ENCODE results near the gene SHISA6. TPM values are rescaled to one million over a fixed set of nuclear protein-coding genes. Genes with fewer than 3 reads are reported as not detected.

The SHISA6 gene
- total and polyA plus RNA-seq, 2 donors (not counting 1 experiment from before 2014, with no cell fraction given) = not detected

- no peaks in the 10 kb centered on the region for H3K79me2 ChIP-seq (ENCODE audit: control insufficient read depth, insufficient read depth, low read length)
- H4K20me1 ChIP-seq (ENCODE audit: control insufficient read depth, extremely low read depth, insufficient read depth, low read length) = no peaks in the 10 kb centered on the region
- no peak overlapping the region for H3K9ac ChIP-seq (ENCODE audit: insufficient read depth, low read length)
- H3K27ac ChIP-seq (ENCODE audit: insufficient read depth, low read length) = no peak overlapping the region
- H3K4me2 ChIP-seq (ENCODE audit: extremely low read depth, insufficient read depth, low read length) = no peak overlapping the region
- no peak overlapping the region for H3K4me3 ChIP-seq (replicated peaks in 1 of 4; ENCODE audit: control extremely low read depth in 1 of 4, insufficient read depth in 1 of 4, low read depth in 3 of 4, low read length in 4 of 4)
- TF ChIP-seq EZH2 (IDR thresholded peaks at IDR 0.05; ENCODE audit: low read length, missing control alignments) (no peak), CTCF (conservative IDR thresholded peaks at IDR 0.05 in 1 of 2, IDR thresholded peaks at IDR 0.05 in 1 of 2; ENCODE audit: low read depth in 1 of 2, low read length in 2 of 2) (no peak)
- no peaks in the 10 kb centered on the region for H3K27me3 ChIP-seq (ENCODE audit: control insufficient read depth, insufficient read depth, low read length)
- H2AFZ ChIP-seq (ENCODE audit: low read length) = no peak overlapping the region
- H3K36me3 ChIP-seq (ENCODE audit: control insufficient read depth, insufficient read depth, low read length) = no peaks in the 10 kb centered on the region
- H3K9me3 ChIP-seq (ENCODE audit: control insufficient read depth, insufficient read depth, low read depth, low read length) = no peaks in the 10 kb centered on the region
- H3K4me1 ChIP-seq (ENCODE audit: control insufficient read depth, extremely low read depth, insufficient read depth, low read length) = no peaks in the 10 kb centered on the region
- DNase-seq (ENCODE audit: low read depth in 2 of 2) = no peak
Measured at GRCh38 chr17:11561281-11561680, 320.3 kb downstream of the SHISA6 start.

GRCh38 chr17:11561702-11562101, 320.7 kb downstream of the SHISA6 start:
- Histone ChIP-seq H3K79me2 (ENCODE audit: control insufficient read depth, insufficient read depth, low read length) (no peaks in the 10 kb centered on the region), H3K4me2 (ENCODE audit: extremely low read depth, insufficient read depth, low read length) (no peak overlapping the region), H3K4me3 (replicated peaks in 1 of 4; ENCODE audit: control extremely low read depth in 1 of 4, insufficient read depth in 1 of 4, low read depth in 3 of 4, low read length in 4 of 4) (no peak overlapping the region), H3K9me3 (ENCODE audit: control insufficient read depth, insufficient read depth, low read depth, low read length) (no peaks in the 10 kb centered on the region), H2AFZ (ENCODE audit: low read length) (no peak overlapping the region), H3K36me3 (ENCODE audit: control insufficient read depth, insufficient read depth, low read length) (no peaks in the 10 kb centered on the region), H3K9ac (ENCODE audit: insufficient read depth, low read length) (no peak overlapping the region), H3K27me3 (ENCODE audit: control insufficient read depth, insufficient read depth, low read length) (no peaks in the 10 kb centered on the region), H3K4me1 (ENCODE audit: control insufficient read depth, extremely low read depth, insufficient read depth, low read length) (no peaks in the 10 kb centered on the region), H4K20me1 (ENCODE audit: control insufficient read depth, extremely low read depth, insufficient read depth, low read length) (no peaks in the 10 kb centered on the region), H3K27ac (ENCODE audit: insufficient read depth, low read length) (no peak overlapping the region)
- DNase-seq (ENCODE audit: low read depth in 2 of 2) = no peak
- no peak for TF ChIP-seq EZH2 (IDR thresholded peaks at IDR 0.05; ENCODE audit: low read length, missing control alignments)
- no peak for TF ChIP-seq CTCF (conservative IDR thresholded peaks at IDR 0.05 in 1 of 2, IDR thresholded peaks at IDR 0.05 in 1 of 2; ENCODE audit: low read depth in 1 of 2, low read length in 2 of 2)

GRCh38 chr17:11564589-11565380, 323.8 kb downstream of the SHISA6 start:
- no peaks in the 10 kb centered on the region for H3K9me3 ChIP-seq (ENCODE audit: control insufficient read depth, insufficient read depth, low read depth, low read length)
- H4K20me1 ChIP-seq (ENCODE audit: control insufficient read depth, extremely low read depth, insufficient read depth, low read length) = no peaks in the 10 kb centered on the region
- no peak overlapping the region for H3K27ac ChIP-seq (ENCODE audit: insufficient read depth, low read length)
- no peak overlapping the region for H3K4me2 ChIP-seq (ENCODE audit: extremely low read depth, insufficient read depth, low read length)
- no peaks in the 10 kb centered on the region for H3K27me3 ChIP-seq (ENCODE audit: control insufficient read depth, insufficient read depth, low read length)
- H3K4me3 ChIP-seq (replicated peaks in 1 of 4; ENCODE audit: control extremely low read depth in 1 of 4, insufficient read depth in 1 of 4, low read depth in 3 of 4, low read length in 4 of 4) = no peak overlapping the region
- H2AFZ ChIP-seq (ENCODE audit: low read length) = no peak overlapping the region
- H3K79me2 ChIP-seq (ENCODE audit: control insufficient read depth, insufficient read depth, low read length) = no peaks in the 10 kb centered on the region
- no peak for TF ChIP-seq CTCF (conservative IDR thresholded peaks at IDR 0.05 in 1 of 2, IDR thresholded peaks at IDR 0.05 in 1 of 2; ENCODE audit: low read depth in 1 of 2, low read length in 2 of 2)
- no peak for TF ChIP-seq EZH2 (IDR thresholded peaks at IDR 0.05; ENCODE audit: low read length, missing control alignments)
- no peak overlapping the region for H3K9ac ChIP-seq (ENCODE audit: insufficient read depth, low read length)
- H3K36me3 ChIP-seq (ENCODE audit: control insufficient read depth, insufficient read depth, low read length) = no peaks in the 10 kb centered on the region
- DNase-seq (ENCODE audit: low read depth in 2 of 2) = no peak
- H3K4me1 ChIP-seq (ENCODE audit: control insufficient read depth, extremely low read depth, insufficient read depth, low read length) = no peaks in the 10 kb centered on the region

Data from fibroblast of lung (primary cell).